CD4-positive, alpha-beta T cell treated with Interleukin-6 at 100 ng/mL for 8 hours (primary cell): ENCODE results near the gene EXOSC6.
A peak's percentile ranks its signal among the peaks of the same experiment; 100 is the strongest.
"Not testable (repeated sequence)": the region's sequence is repeated elsewhere in the genome, so short reads cannot be mapped to it uniquely, and the experiment has no call there.

Experiments used
- DNase-seq: peaks from one replicate; pipeline ENCODE4 v3.0.0-alpha.2; 2020; ENCODE audit warnings: mixed read lengths, low spot score

The EXOSC6 gene

DNA sequence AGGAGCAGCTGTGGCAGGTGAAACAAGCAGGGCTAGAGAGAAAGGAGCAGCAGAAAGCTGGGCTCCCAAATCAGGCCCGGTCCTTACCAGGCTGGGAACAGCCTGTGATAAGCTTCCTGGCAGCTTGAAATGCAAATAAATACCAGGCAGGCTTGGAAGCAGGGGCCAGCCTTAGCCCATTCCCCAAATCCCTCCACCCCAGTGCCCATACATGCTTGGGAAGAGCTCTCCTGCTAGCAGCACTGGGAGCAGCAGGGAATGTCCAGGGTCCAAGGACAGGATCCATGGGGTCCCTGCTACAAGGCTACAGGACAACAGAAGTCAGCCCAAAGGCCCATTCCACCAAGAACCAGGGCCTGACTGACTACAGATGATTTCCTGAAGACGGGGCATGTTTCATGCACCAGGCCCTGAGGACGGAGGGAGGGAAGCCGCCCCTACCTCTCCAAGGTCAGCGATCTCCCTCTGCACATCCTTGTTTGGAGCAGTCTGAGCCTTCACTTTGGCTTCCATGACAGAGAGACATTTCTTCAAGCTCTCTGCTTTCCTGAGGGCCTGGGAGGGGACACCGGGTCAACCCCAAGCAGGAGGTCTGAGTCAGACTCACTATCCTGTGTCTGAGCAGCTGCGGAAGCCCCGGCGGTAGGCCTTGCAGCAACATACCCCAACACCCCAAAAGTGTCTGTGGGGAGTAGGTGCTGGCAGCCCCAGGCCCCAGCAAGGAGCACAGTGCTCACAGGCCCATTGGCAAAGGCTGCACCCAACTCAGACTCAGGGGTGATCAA is 2.6 kb upstream of the EXOSC6 start:
- no peak for DNase-seq

DNA sequence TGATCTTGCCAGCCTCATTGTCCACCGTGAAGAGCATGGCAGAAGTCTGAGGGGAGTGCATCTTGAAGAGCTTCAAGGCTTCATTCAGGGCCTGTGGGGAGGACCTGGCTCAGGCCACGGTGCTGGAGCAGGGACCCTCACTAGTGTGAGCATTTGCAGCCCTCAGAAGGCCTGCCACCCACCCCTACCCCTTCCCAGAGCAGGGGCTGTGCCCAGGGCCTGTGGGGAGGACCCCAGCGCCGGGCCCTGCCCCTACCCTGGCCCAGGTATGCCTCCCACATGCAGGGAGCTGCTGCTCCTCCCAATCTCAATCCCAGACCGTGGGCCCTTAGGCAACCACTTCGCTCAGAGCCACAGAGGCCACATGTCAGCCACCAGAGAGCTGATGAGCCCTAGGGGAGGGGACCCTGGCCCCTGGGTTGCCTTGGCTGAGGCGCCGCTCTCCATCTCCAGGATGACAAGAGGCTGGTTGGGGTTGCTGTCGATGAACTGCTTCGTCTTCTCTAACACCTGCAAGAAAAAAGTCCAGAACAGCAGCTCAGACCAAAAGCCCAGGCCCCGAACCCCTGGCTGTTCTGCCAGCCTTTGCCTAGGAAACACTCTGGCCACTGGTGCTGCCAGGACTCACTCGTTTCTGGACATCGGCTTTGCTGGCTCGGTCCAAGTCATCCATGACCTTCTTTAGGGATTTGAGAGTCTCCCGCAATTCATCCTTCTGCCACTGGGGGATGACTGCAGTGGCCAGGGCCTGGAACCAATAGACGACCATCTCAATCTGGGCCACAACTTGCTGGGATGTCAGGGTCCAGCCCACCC is 1.8 kb upstream of the EXOSC6 start:
- peak; percentile 23 for DNase-seq

DNA sequence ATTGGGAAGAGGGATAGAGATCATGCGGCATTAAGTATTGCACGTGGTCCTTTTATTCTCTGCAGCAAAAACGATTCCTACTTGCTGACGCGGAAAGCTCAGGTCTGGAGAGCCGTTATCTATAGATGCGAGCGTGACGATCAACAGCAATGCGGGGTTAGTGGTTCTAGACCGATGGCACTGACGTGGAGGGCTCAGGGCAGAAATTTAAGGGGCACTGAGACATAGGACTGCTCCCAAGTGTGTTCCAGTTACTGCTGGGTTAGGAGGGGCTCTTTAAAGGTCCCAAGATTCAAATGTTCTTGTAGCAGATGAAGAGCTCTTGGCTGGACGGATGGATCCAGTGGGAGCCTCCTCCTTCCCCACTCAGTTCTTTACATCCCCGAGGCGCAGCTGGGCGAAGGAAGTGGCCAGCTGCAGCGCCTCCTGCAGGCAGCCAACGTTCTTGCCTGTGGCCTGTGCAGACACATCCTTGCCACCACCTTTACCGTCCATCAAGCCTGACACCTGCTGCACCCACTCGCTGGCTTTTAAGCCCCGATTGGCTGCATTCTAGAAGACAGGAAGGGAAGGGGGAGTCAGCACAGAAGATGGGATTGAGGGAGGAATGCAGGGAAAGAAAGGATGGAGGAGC is 732 bp upstream of the EXOSC6 start:
- no peak for DNase-seq

DNA sequence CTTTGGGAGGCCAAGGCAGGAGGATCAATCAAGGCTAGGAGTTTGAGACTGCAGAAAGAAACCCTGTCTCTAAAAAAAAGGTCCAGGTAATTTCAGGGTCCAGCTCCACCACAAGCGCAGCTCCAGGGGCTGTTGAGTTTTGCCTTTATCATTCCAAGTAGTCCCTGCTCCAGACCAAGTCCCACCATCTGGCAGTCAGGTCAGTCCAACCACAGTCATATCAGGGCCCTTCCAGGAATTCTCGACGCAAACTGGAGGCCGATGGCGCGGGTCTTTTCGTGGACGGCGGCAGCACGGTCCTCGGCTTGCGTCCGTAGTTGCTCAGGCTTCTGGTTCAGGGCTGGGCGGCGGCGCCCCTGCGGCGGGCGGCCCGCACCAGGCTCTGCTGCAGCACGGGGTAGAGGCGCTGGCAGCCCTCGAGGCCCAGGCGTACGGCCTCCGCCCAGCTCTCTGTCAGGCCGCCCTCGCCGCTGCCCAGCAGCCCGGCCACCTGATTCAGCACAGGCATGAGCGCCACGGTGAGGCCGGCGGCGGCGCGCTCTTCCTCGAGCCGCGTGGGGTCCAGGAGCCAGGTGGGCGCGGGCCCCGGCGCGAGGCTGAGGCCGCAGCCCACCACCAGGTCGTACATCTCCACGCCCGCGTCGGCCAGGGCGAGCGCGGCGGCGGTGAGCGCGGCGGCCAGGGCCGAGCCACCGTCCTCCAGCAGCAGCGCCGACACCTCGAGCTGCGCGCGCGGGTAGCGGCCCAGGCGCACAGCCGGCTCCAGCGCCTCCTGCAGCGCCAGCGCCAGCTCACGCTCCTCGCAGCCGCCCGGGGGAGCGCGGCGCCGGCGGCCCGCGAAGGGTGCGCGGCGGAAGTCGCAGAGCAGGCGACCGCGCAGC is 752 bp downstream of the EXOSC6 start:
- no peak for DNase-seq

DNA sequence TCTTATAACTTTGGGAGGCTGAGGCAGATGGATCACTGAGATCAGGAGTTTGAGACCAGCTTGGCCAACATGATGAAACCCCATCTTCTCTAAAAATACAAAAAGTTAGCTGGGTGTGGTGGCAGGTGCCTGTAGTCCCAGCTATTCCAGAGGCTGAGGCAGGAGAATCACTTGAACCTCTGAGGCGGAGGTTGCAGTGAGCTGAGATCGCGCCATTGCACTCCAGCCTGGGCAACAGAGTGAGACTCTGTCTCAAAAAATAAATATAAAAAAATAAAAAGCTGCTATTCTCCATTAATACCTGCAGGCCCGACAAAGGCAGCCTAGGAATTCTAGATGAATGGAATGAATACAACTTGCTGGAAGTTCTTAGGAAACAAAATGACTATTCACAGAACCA is 2.0 kb downstream of the EXOSC6 start:
- DNase-seq, result not testable (repeated sequence)

DNA sequence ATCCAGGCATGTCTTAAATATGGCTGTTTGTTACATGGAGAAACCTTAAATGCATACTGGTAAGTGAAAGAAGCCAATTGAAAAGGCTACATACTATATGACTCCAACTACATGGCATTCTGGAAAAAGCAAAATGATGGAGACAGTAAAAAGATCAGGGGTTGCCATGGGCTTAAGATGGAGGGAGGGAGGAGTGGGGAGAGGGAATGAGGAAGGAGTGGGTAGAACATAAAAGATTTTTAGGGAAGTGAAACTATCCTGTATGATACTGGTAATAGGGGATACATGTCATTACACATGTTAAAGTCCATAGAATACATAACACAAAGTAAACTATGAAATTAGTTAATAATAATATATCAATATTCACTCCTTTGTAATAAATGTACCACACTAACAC is 13.0 kb downstream of the EXOSC6 start:
- not testable (repeated sequence) for DNase-seq

DNA sequence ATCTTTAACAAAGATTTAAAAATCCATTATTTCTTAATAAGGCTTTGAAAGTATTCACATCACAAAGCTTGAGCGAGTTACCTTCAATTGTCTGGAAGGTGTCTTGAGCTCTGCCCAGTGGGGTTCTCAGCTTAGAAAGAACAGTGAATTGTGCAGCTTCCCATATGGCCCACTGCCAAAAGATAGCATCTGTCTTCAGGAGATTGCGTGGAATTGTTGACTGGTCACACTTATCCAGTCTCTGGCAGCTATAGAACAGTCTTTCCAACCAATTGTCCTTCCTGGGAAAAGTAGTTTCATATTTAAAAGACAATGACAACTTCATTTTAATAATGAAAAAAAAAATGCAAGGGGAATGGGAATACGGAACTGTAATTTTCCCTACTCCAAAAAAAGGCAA is 19.9 kb downstream of the EXOSC6 start:
- not testable (repeated sequence) for DNase-seq

DNA sequence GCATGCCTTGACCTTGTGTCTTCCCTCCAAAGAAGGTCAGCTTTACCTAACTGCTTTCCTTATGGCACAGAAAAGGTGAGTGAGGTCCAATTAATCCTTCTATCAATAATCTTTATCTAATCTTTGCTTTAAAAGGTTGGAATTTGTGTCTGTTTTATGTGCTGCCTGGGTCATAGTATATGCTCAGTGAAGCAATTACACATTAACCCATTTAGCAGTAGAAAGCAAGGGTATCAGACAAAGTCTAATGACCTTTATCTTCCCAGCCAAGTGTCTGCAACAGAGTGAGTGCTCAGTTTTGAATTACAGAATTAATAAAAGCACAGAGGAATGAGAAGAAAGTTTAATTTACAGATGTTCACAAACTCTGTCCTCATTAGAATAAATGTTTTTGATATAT is 25.7 kb downstream of the EXOSC6 start:
- not testable (repeated sequence) for DNase-seq

DNA sequence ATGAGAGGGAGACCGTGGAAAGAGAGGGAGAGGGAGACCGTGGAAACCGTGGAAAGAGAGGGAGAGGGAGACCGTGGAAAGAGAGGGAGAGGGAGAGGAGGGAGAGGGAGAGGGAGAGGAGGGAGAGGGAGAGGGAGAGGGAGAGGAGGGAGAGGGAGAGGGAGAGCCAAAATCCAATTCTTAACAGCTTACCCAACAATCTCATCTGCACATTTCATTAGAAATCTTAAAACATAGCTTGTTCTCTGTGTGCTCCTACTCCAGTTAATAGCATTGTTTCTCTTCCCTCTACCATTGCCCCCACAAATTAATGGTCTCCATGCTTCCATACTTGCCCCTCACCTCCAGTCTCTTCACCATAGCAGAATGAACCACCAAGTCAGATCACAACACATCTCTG is 26.3 kb downstream of the EXOSC6 start:
- DNase-seq, result not testable (repeated sequence)

DNA sequence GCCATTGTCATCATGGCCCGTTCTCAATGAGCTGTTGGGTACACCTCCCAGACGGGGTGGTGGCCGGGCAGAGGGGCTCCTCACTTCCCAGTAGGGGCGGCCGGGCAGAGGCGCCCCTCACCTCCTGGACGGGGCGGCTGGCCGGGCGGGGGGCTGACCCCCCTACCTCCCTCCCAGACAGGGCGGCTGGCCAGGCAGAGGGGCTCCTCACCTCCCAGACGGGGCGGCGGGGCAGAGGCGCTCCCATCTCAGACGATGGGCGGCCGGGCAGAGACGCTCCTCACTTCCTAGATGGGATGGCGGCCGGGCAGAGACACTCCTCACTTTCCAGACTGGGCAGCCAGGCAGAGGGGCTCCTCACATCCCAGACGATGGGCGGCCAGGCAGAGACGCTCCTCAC is 27.1 kb downstream of the EXOSC6 start:
- not testable (repeated sequence) for DNase-seq

DNA sequence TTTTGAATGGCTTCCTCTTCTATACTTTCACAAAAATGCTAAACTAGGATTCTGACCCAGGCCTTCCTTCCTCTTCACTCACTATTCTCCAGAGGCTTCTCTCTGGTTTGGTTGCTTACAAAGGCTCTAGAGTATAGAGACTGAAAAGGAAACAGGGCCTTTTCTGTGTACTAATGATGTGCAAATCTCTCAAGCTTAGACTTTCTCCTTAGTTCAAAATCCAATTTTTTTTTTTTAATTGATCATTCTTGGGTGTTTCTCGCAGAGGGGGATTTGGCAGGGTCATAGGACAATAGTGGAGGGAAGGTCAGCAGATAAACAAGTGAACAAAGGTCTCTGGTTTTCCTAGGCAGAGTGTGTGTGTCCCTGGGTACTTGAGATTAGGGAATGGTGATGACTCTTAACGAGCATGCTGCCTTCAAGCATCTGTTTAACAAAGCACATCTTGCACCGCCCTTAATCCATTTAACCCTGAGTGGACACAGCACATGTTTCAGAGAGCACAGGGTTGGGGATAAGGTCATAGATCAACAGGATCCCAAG is 27.7 kb downstream of the EXOSC6 start:
- not testable (repeated sequence) for DNase-seq

DNA sequence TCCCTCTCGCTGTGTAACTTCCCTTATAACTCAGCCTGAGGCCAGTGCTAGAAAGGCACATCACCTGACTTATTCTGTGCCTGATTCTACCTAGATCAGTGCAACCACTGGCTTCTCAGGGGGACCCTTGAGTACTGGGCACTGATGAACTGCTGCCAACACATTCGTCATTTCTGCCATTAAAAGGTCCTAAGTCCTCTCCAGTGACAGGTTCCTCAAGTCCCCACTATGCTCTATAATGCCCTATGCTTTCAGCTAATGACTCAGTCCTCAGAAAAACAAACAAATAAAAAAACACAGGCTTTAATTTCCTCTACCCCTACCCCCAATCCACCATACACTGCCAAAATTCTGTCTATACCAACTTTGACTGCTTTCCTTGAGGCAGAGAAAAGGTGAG is 28.5 kb downstream of the EXOSC6 start:
- not testable (repeated sequence) for DNase-seq

DNA sequence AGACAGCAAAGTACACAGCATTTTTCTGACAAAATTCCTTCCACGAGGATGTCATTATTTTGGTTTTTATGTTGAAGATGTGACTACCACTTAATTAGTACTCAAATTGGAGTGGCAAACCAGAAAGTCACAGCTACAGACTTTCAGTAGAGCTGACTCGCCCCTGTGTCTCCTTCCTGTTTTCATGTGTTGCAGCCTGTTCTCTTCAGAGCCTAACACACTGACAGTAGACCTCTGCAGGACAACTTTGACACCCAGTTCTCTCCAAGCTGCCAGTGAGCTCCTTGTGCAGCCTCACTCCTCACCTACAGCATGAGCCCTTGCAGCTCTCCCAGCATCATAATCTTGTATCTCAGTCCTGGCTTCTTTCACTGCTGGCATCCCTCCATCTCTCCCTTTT is 29.2 kb downstream of the EXOSC6 start:
- not testable (repeated sequence) for DNase-seq

DNA sequence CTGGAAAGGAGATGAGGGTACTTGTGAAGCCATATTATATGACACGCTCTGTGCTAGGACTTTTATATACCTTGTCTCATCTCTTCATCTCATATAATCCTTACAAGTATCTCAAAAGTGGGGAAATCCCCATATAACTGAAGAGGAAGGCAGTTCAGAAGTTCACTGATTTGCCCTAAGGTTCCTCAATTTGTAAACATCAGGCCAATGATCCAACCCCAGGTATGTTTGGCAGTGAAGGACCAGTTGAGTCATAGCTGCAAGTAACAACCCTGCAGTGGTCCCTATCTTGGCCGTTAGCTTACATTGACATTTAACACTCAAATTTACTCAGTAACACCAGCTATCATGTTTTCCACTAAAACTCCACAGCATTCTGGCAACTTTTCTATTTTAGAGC is 33.2 kb downstream of the EXOSC6 start:
- DNase-seq, result not testable (repeated sequence)

DNA sequence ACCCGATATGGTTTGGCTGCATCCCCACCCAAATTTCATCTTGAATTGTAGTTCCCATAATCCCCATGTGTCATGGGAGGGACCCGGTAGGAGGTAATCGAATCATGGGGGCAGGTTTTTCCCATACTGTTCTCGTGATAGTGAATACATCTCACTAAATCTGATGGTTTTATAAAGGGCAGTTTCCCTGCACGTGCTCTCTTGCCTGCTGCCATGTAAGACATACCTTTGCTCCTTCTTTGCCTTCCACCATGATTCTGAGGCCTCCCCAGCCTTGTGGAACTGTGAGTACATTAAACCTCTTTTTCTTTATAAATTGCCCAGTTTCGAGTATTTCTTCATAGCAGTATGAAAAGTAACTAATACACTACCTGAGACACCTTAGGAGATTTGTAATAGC is 45.4 kb downstream of the EXOSC6 start:
- not testable (repeated sequence) for DNase-seq

DNA sequence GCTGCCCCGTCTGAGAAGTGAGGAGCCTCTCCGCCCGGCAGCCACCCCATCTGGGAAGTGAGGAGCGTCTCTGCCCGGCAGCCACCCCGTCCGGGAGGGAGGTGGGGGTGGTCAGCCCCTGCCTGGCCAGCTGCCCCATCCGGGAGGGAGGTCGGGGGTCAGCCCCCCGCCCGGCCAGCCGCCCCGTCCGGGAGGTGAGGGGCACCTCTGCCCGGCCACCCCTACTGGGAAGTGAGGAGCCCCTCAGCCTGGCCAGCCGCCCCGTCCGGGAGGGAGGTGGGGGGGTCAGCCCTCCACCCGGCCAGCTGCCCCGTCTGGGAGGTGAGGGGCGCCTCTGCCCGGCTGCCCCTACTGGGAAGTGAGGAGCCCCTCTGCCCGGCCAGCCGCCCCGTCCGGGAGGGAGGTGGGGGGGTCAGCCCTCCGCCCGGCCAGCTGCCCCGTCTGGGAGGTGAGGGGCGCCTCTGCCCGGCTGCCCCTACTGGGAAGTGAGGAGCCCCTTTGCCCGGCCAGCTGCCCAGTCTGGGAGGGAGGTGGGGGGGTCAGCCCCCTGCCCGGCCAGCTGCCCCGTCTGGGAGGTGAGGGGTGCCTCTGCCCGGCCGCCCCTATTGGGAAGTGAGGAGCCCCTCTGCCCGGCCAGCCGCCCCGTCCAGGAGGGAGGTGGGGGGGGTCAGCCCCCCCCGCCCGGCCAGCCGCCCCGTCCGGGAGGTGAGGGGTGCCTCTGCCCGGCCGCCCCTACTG is 46.9 kb downstream of the EXOSC6 start:
- not testable (repeated sequence) for DNase-seq

DNA sequence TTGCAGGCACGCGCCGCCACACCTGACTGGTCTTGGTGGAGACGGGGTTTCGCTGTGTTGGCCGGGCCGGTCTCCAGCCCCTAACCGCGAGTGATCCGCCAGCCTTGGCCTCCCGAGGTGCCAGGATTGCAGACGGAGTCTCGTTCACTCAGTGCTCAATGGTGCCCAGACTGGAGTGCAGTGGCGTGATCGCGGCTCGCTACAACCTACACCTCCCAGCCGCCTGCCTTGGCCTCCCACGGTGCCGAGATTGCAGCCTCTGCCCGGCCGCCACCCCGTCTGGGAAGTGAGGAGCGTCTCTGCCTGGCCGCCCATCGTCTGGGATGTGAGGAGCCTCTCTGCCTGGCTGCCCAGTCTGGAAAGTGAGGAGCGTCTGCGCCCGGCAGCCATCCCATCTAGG is 47.7 kb downstream of the EXOSC6 start:
- DNase-seq, result not testable (repeated sequence)

DNA sequence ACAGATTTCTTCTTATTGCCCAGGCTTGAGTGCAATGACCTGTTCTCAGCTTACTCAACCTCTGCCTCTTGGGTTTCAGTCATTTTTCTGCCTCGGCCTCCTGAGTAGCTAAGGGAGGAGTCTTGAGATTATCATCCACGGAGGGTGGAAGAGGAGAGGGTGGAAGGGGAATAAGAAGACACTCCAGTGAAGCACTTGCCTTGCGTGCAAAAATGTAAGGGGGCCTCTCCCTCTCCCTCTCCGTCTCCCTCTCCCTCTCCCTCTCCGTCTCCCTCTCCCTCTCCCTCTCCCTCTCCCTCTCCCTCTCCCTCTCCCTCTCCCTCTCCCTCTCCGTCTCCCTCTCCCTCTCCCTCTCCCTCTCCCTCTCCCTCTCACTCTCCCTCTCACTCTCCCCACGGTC is 48.2 kb downstream of the EXOSC6 start:
- DNase-seq, result not testable (repeated sequence)

DNA sequence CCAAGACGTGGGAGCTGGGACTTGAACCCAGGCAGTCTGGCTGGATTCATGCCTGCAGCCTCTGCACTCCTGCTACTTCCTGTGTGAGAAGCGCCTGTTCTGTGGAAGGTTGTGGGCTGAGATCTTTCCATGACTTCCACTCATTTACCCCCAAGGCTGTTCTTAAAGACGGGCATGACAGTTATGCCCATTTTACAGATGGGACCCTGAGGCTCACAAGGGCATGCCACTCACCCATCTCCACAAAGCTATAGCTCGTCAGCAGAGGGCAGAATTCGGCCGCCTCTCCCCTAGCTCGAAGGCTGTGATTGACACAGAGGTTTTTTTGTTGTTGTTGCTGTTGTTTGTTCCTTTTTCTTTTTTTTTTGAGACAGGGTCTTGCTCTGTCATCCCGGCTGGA is 51.7 kb downstream of the EXOSC6 start:
- not testable (repeated sequence) for DNase-seq

DNA sequence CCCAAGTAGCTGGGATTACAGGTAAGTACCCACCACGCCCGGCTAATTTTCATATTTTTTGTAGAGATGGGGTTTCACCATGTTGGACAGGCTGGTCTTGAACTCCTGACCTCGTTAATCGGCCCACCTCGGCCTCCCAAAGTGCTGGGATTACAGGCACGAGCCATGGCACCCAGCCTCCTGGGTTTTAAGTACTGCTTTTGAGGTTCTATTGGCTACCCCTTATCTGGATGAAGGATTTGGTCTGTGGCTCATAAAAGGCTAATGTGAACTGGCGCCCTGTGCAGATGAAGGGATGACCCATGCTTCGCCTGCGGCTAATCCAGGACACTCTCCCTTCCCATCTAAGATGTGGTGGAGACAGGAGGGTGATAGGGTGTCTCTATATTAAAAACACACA is 52.6 kb downstream of the EXOSC6 start:
- not testable (repeated sequence) for DNase-seq

DNA sequence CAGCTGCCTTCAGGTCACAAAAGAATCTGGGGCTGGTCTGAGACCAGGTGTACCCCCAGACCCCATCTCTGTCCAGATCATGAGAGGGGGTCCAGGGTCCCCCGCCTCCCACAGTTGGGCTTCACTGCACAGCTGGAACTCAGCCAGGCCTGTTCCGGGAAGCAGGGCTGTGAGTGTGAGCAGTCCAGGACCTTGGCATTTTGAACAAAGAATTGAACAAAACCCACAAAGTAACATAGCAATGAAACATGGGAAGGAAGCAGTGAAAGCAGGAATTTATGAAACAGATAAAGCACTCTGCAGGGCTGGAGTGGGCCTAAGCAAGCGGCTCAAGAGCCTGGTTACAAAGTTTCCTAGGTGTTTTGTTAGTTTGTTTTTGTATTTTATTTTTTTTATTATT is 53.1 kb downstream of the EXOSC6 start:
- DNase-seq, result not testable (repeated sequence)
